Activated CD4-positive, alpha-beta T cell treated with anti-CD3 and anti-CD28 coated beads, Interleukin-2, Interleukin-4, amounts not matched to agents 100 ng/mL and 50 ng/mL, durations not matched to agents 16 hours and 8 hours (primary cell): ENCODE results near the gene OR10H3.
"Not testable (repeated sequence)": the region's sequence is repeated elsewhere in the genome, so short reads cannot be mapped to it uniquely, and the experiment has no call there.

Experiments used
- DNase-seq: peaks from one replicate; pipeline ENCODE4 v3.0.0-alpha.2; 2020; ENCODE audit warnings: low spot score

Gene OR10H3

GRCh38 chr19:15776991-15777970 lies 39.5 kb downstream of the OR10H3 start:
- no peak for DNase-seq

GRCh38 chr19:15779756-15780476 lies 42.1 kb downstream of the OR10H3 start:
- no peak for DNase-seq

- DNase-seq, result no peak
Measured at GRCh38 chr19:15780610-15781418, 43.0 kb downstream of the OR10H3 start.

- no peak for DNase-seq
Measured at GRCh38 chr19:15781661-15782060, 43.9 kb downstream of the OR10H3 start.

GRCh38 chr19:15782211-15782610 lies 44.4 kb downstream of the OR10H3 start:
- DNase-seq, result no peak

- not testable (repeated sequence) for DNase-seq
Measured at GRCh38 chr19:15782896-15783295, 45.1 kb downstream of the OR10H3 start.

GRCh38 chr19:15787611-15788155 lies 49.9 kb downstream of the OR10H3 start, which contains the start of gene OR10H5:
OR10H5 (plus strand) TSS chr19:15787661; CDS start chr19:15794049, 6,388 bp downstream.
- no peak for DNase-seq

- DNase-seq, result no peak
Measured at GRCh38 chr19:15788594-15789270, 50.9 kb downstream of the OR10H3 start.

- DNase-seq, result no peak
Measured at GRCh38 chr19:15790096-15790495, 52.3 kb downstream of the OR10H3 start.
